COLO668 (cell line): ENCODE results near the gene PRKCA.
"Not testable (repeated sequence)": the region's sequence is repeated elsewhere in the genome, so short reads cannot be mapped to it uniquely, and the experiment has no call there.

Experiments used
- DNase-seq: peaks from one replicate; lab custom pipeline; 2025; ENCODE audit not compliant: unreplicated experiment; lab: John Stamatoyannopoulos, UW

PRKCA gene

DNA sequence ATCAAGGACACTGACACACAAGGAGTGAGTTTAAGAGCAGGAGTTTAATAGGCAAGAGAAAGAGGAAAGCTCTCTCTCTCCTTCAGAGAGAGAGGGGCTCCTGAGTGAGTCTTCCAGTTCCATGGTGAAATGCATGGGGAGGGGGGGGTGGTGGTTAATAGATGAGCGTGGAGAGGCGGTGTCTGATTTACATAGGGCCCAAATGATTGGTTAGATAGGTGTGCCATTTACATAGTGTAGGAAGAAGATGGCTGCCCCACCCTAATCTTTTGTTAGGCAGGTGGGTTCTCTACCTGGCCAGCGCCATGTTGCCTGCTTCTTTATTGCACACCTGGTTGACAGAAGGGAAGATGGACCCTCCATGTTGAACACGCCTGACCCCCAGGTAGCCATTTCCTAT is 282.5 kb downstream of the PRKCA start:
- DNase-seq = no peak

- DNase-seq = no peak
Observed at GRCh38 chr17:66585472-66585871, 283.1 kb downstream of the PRKCA start.

- no peak for DNase-seq
Observed at GRCh38 chr17:66589892-66590291, 287.5 kb downstream of the PRKCA start.

DNA sequence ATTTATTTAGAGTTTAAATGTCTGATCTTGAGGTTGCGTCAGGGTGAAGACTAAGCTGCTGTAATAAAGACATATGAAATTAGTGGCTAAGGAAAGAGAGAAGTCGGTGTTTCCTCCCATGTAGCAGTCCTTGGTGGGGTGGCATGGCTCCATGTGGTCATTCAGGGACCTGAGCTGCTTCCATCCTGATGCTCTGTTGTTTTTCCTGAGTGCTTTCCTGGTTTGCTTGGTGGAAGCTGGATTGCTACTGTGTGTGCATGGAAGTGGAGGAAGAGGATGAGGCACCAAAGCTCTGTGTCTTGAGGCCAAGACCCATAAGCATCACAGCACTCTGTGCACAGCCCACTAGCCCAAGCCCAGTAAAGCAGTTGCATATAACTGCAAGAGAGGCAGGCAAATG is 290.7 kb downstream of the PRKCA start:
- DNase-seq = no peak

GRCh38 chr17:66595893-66596292 is 293.5 kb downstream of the PRKCA start:
- DNase-seq = no peak

GRCh38 chr17:66602659-66603384 is 300.4 kb downstream of the PRKCA start:
- DNase-seq = no peak

DNA sequence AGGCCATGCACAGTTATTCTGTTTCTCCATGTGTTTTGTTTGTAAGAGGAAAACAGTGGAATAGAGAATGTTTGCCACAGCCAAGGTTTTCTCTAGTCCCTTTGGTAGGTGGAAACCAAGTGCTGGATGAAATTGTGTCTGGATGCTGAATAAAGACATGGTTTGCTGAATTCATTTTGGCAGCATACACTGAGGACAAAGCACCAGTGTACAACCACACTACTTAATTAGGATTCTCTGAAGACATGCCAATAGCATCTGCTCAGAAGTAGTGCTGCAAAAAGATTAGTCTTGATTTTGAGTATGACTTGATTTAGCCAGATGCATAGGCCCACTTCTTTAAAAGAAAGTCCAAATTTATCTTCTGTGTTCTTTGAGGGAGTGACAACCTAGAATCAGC is 302.0 kb downstream of the PRKCA start:
- DNase-seq = no peak

DNA sequence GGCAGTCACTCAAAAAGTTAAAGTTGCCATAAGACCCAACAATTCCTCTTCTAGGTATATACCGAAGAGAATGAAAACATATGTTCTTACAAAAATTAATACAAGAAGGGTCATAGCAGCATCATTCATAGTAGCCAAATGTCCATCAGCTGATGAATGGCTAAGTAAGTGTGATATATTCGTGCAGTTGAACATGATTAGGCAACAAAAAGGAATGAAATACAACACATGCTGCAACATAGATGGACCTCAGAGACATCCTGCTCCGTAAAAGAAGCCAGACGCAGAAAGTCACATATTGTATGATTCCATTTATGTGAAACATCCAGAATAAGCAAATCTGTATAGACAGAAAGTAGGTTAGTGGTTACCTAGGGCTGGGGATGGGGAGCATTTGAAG is 303.1 kb downstream of the PRKCA start:
- no peak for DNase-seq

GRCh38 chr17:66610361-66611133 is 308.1 kb downstream of the PRKCA start:
- DNase-seq = no peak

DNA sequence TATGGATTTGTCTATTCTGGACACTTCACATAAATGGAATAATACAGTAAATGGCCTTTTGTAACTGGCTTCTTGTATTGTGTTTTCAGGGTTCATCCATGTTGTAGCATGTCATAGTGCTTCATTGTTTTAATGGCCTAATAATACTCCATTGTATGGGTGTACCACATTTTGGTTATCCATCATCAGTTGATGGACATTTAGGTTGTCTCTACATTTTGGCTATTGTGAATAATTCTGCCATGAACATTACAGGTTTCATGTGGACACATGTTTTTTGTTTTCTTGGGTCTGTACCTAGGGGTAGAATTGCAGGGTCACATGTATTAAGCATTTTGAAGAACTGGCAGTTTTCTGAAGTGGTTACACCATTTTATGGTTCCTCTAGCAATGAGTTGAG is 309.0 kb downstream of the PRKCA start:
- no peak for DNase-seq

GRCh38 chr17:66612993-66613392 is 310.6 kb downstream of the PRKCA start:
- DNase-seq = no peak

DNA sequence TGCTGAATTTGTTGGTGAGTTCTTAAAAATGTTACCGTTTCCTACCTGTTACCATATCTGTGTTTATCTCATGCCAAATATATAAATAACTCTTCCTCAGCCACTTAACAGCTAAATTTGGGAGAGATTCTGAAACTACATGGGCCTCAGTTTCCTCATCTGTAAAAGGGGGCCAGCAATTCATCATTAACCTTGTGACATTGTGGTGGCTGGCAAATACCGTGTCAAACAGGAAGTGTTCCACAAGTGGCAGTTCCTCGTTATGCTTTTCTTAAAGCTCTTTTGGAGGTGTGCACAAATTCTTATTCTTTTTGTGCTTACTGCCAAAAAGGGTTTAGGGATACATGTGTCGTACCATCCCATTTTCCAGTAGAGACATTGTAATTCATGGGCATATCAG is 312.1 kb downstream of the PRKCA start:
- no peak for DNase-seq

- no peak for DNase-seq
Observed at GRCh38 chr17:66619206-66619605, 316.8 kb downstream of the PRKCA start.

GRCh38 chr17:66620528-66620927 is 318.1 kb downstream of the PRKCA start:
- DNase-seq = no peak

DNA sequence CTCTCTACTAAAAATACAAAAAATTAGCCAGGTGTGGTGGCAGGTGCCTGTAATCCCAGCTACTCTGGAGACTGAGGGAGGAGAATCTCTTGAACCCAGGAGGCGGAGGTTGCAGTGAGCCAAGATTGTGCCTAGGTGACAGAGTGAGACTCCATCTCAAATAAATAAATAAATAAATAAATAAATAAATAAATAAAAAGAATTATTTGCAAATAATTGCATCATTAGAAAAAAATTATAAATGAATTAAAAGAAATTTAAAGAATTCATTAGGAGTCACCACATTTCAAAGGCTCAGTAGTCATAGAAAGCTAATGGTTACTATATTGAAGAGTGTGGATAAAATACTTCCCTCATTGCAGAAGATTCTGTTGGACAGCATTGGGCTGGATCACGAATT is 322.2 kb downstream of the PRKCA start:
- DNase-seq = not testable (repeated sequence)

GRCh38 chr17:66625311-66625767 is 322.9 kb downstream of the PRKCA start:
- no peak for DNase-seq

GRCh38 chr17:66627985-66628384 is 325.6 kb downstream of the PRKCA start:
- no peak for DNase-seq

DNA sequence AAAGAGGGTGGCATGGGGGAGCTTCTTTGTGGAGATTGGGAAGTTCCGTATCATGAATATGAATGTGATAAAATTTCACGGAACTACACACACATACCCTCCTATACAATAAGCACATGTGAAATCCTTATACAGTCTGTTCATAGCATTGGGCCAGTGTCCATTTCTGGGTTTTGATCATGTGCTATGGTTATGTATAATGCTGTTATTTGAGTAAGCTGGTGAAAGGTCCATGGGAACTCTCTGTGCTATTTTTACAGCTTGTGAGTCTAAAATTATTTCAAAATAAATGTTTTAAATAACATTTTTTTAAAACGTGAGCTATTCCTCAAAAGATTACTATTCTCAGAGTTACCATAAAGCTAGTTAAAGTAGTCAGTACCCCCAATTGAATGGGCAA is 327.3 kb downstream of the PRKCA start:
- DNase-seq = no peak

- no peak for DNase-seq
Observed at GRCh38 chr17:66630379-66630778, 328.0 kb downstream of the PRKCA start.

GRCh38 chr17:66630828-66631472 is 328.5 kb downstream of the PRKCA start:
- no peak for DNase-seq

DNA sequence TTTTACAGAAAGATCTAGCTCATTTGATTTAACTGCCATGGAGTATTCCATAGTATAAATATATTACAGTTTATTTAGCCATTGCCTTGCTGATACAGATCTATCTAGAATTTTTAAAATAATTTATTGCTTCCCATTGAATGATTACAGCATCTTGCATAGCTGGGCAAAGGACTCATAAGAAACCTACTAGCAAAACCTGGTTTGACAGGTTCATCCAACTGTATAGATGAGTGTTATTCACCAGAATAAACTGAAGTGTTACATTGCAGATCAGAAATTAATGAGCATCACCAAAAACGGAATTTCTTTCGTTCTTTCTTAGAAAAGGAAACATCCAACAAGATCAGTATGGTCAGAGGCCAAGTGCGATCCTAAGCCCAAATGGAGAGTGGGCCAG is 330.3 kb downstream of the PRKCA start:
- no peak for DNase-seq
